Body of pancreas (tissue), 4 donors: Measurements from ENCODE around the gene CDKL4. TPM values are rescaled to one million over a fixed set of nuclear protein-coding genes. Genes with fewer than 3 reads are reported as not detected.

Experiments used
- ATAC-seq: fragments of 150-250 bp; one replicate; pipeline ENCODE4 v1.9.1; 2016
- DNase-seq, 4 donors: peaks; one replicate each; pipeline ENCODE4 v3.0.0-alpha.2; 2019
- H3K27ac ChIP-seq, 4 donors: fragments of 200-600 bp; sonication (generic); 1 replicate in 3 of 4; 2 replicates in 1 of 4; pipeline versions ENCODE4 v1.5.1 to v1.6.1; 2016 to 2019; ENCODE audit warnings: mild to moderate bottlenecking in 1 of 4, mixed read lengths in 1 of 4, moderate library complexity in 1 of 4
- H3K27me3 ChIP-seq, 2 donors: fragments of 200-600 bp; sonication (generic); one replicate each; pipeline ENCODE4 v1.6.0; 2016; ENCODE audit warnings: mild to moderate bottlenecking in 1 of 2
- H3K36me3 ChIP-seq, 2 donors: fragments of 200-600 bp; sonication (generic); replicated peaks in 1 of 2; 2 replicates each; pipeline ENCODE4 v1.5.1; 2016; ENCODE audit warnings: low read depth in 2 of 2; ENCODE audit not compliant: insufficient read depth in 1 of 2
- H3K4me1 ChIP-seq: fragments of 200-600 bp; sonication (generic); one replicate; pipeline ENCODE4 v1.6.0; 2016
- H3K4me3 ChIP-seq, 2 donors: fragments of 200-600 bp; sonication (generic); 1 replicate in 1 of 2; 2 replicates in 1 of 2; pipeline ENCODE4 v1.5.1; 2016 to 2019
- H3K9me3 ChIP-seq, 3 donors: fragments of 200-600 bp; sonication (generic); 1 replicate in 2 of 3; 2 replicates in 1 of 3; pipeline ENCODE4 v1.5.1; 2016
- CTCF ChIP-seq, 7 experiments: fragments of 450-650 bp in 4 of 7; fragments of 200-600 bp in 3 of 7; sonication (generic) in 3 of 7; IDR thresholded peaks; one replicate each; pipeline ENCODE4 v1.5.1; 2016 to 2019; ENCODE audit warnings: antibody characterized with exemption in 7 of 7
- POLR2A ChIP-seq, 3 donors: fragments of 450-650 bp; IDR thresholded peaks; one replicate each; pipeline ENCODE4 v1.6.1; 2016; ENCODE audit warnings: antibody characterized with exemption in 3 of 3, mild to moderate bottlenecking in 2 of 3
- WGBS, 2 donors: methylation state at CpG; one replicate each; pipeline ENCODE4 v1.1.5; 2017; 5-methylcytosine and 5-hydroxymethylcytosine counted together
- intact Hi-C: fragments of 100-400 bp; cut with DNase I; formaldehyde crosslinking; loops from one replicate; pipeline ENCODE4 v1.15.1; 2023
- total RNA-seq, 2 donors: library from RNA; depleted of rRNA; stranded (reverse); fragments of >200 nt; gene quantifications; one replicate each; pipeline ENCODE4 v1.1.0, GENCODE V29; 2016

Gene CDKL4
- total RNA-seq, 2 donors from 2014 or later: 0.52 to 0.99 TPM

DNA sequence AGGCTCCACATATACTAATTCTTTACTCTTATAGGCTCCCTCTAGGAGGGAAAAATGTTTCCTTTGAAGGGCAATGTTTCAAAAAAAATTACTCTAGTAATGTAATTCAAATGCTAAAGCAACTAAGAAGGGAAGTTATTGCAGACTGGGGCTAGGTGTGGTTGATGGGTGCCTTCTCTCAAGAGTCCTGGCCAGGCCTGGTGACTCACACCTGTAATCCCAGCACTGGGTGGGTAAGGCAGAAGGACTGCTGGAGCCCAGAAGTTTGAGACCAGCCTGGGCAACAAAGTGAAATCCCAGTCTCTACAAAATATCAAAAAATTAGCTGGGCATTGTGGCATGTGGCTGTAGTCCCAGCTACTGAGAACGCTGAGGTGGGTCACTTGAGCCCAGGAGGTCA, 31.2 kb upstream of the CDKL4 start:
- no peak overlapping the region for H3K27ac ChIP-seq
- 91 to 94% methylated on average over 1 of the region's 1 CpG for WGBS, 2 donors

DNA sequence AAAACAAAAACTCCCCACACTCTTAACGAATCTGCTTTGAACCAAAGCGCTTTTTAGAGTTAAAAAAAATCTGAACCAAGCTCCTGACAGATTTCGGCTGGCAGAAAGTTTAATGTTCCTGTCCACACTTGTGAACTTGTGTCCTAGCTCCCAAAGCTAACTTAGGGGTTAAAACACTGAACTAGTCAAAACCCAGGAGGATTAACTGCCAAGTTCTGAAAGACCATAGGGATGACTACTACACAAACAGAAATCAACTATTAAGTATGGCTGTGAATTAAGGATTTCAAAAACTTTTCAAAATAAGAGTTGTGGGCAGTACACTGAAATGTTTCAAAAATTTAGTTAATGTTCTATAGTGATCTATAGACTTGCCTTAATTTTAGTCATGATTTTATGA, 26.2 kb upstream of the CDKL4 start:
- no peaks in the 10 kb centered on the region for H3K9me3 ChIP-seq
- no peak overlapping the region for H3K27ac ChIP-seq
- H3K27me3 ChIP-seq: no peaks in the 10 kb centered on the region
- ATAC-seq (no peak), DNase-seq (no peak)
- no peak overlapping the region for H3K4me3 ChIP-seq
- 89 to 91% methylated on average over 3 of the region's 3 CpGs for WGBS, 2 donors
- intact Hi-C loops: no loop called here
- peaks cover 0 to 3% of the 10 kb centered on the region in 2 donors for H3K36me3 ChIP-seq
- TF ChIP-seq CTCF (IDR thresholded peaks at IDR 0.05) (no peak), POLR2A (IDR thresholded peaks at IDR 0.05) (no peak)
- no peaks in the 10 kb centered on the region for H3K4me1 ChIP-seq

More for the DNA sequence above, 31.2 kb upstream of the CDKL4 start:
- no peak overlapping the region for H3K4me3 ChIP-seq
- peaks cover 0 to 13% of the 10 kb centered on the region in 2 donors for H3K36me3 ChIP-seq
- TF ChIP-seq CTCF (IDR thresholded peaks at IDR 0.05) (no peak), POLR2A (IDR thresholded peaks at IDR 0.05) (no peak)
- no peak for ATAC-seq
- DNase-seq: no peak
- H3K9me3 ChIP-seq: no peaks in the 10 kb centered on the region
- no peaks in the 10 kb centered on the region for H3K4me1 ChIP-seq
- H3K27me3 ChIP-seq: no peaks in the 10 kb centered on the region
- intact Hi-C loops: no loop called here

- no peak overlapping the region for H3K4me3 ChIP-seq
- ATAC-seq (no peak), DNase-seq (no peak)
- no peaks in the 10 kb centered on the region for H3K27me3 ChIP-seq
- intact Hi-C loops: no loop called here
- TF ChIP-seq CTCF (IDR thresholded peaks at IDR 0.05) (no peak), POLR2A (IDR thresholded peaks at IDR 0.05) (no peak)
- H3K4me1 ChIP-seq: no peaks in the 10 kb centered on the region
- no peak overlapping the region for H3K27ac ChIP-seq
- no peaks in the 10 kb centered on the region for H3K9me3 ChIP-seq
- peaks cover 0 to 10% of the 10 kb centered on the region in 2 donors for H3K36me3 ChIP-seq
- 96 to 99% methylated on average over 3 of the region's 3 CpGs for WGBS, 2 donors
Observed at GRCh38 chr2:39266916-39267434, 23.2 kb upstream of the CDKL4 start.

DNA sequence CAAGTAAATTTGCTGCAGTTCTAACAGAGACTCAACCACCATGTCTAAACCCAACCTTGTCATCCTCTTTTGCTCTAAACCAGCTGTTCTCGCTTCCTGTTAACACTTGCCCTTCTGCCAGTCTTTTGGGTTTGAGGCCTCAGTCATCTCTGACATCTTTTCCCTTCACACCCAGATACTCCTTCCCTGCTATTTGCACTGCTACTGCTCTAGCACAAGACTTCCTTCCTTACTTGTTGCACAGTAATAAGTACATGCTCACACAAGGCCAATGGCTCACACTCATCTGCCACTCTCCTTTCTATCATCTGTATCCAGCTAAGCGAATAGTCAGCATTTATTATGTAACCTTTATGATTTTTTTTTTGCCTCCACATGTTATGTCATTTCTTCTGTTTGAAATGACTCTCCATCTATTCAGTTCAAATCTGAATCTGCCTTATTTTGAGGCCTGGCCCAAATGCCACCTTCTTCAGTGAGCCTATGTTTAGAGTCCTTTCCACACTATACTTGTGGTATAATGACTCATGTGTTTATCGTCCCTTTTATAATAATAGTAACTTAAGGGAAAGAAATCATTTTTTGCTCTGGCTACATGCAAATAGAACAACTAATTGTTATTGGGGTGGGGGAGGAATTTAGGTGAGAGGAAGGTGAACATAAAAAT, 22.5 kb upstream of the CDKL4 start:
- intact Hi-C loops: no loop called here
- Histone ChIP-seq H3K4me3 (no peak overlapping the region), H3K36me3 (peaks cover 0 to 10% of the 10 kb centered on the region in 2 donors), H3K4me1 (no peaks in the 10 kb centered on the region), H3K27me3 (no peaks in the 10 kb centered on the region), H3K27ac (no peak overlapping the region), H3K9me3 (no peaks in the 10 kb centered on the region)
- DNase-seq (no peak), ATAC-seq (no peak)
- TF ChIP-seq CTCF (IDR thresholded peaks at IDR 0.05) (no peak), POLR2A (IDR thresholded peaks at IDR 0.05) (no peak)
- 86 to 91% methylated on average over 3 of the region's 3 CpGs for WGBS, 2 donors

- no peaks in the 10 kb centered on the region for H3K27me3 ChIP-seq
- no peaks in the 10 kb centered on the region for H3K9me3 ChIP-seq
- no peak for ATAC-seq
- TF ChIP-seq POLR2A (IDR thresholded peaks at IDR 0.05) (no peak), CTCF (IDR thresholded peaks at IDR 0.05) (no peak)
- no peak overlapping the region for H3K4me3 ChIP-seq
- peaks cover 0 to 13% of the 10 kb centered on the region in 2 donors for H3K36me3 ChIP-seq
- intact Hi-C loops: no loop called here
- WGBS, 2 donors: 68 to 74% methylated on average over 2 of the region's 2 CpGs
- H3K27ac ChIP-seq: no peak overlapping the region
- no peaks in the 10 kb centered on the region for H3K4me1 ChIP-seq
- DNase-seq: no peak
Observed at GRCh38 chr2:39265315-39265714, 21.5 kb upstream of the CDKL4 start.
